HL-60 (cell line): ENCODE measurements around the gene DMRT1.

Source experiments
- DNase-seq, 2 experiments: peaks; one replicate each; pipeline ENCODE4 v3.0.0-alpha.2; 2010 to 2020; ENCODE audit warnings: low read depth in 1 of 2, low spot score in 1 of 2
- H3K27ac ChIP-seq: fragments of 250-450 bp; sonication (Bioruptor Pico); replicated peaks from 2 replicates; pipeline ENCODE4 v1.5.1; 2020; ENCODE audit warnings: mild to moderate bottlenecking, moderate library complexity
- H3K27me3 ChIP-seq: fragments of 250-450 bp; sonication (Bioruptor Pico); 2 replicates; pipeline ENCODE4 v1.5.1; 2021; ENCODE audit warnings: mild to moderate bottlenecking, moderate library complexity; ENCODE audit not compliant: insufficient read depth, poor library complexity, severe bottlenecking
- H3K4me3 ChIP-seq: replicated peaks from 2 replicates; pipeline ENCODE4 v1.5.1; 2011; ENCODE audit warnings: mild to moderate bottlenecking, control low read depth, low read length; ENCODE audit not compliant: insufficient read depth
- CTCF ChIP-seq: IDR thresholded peaks from one replicate; pipeline ENCODE4 v1.5.1; 2011; ENCODE audit warnings: low read length, control low read depth, inconsistent platforms; ENCODE audit not compliant: insufficient read depth
- GABPA ChIP-seq: IDR thresholded peaks from 2 replicates; pipeline ENCODE4 v1.6.1; 2012; ENCODE audit warnings: low read depth
- POLR2AphosphoS5 ChIP-seq: IDR thresholded peaks from 2 replicates; pipeline ENCODE4 v1.6.1; 2012; ENCODE audit warnings: low read depth
- REST ChIP-seq: IDR thresholded peaks from 2 replicates; pipeline ENCODE4 v1.6.1; 2012; ENCODE audit warnings: low read depth; ENCODE audit not compliant: insufficient replicate concordance
- SPI1 ChIP-seq: IDR thresholded peaks from 2 replicates; pipeline ENCODE4 v1.6.1; 2012; ENCODE audit warnings: low read depth, mild to moderate bottlenecking, borderline replicate concordance

Gene DMRT1

GRCh38 chr9:982394-983230 is 141.1 kb downstream of the DMRT1 start:
- no peak overlapping the region for H3K4me3 ChIP-seq
- H3K27me3 ChIP-seq: peaks cover 39% of the 10 kb centered on the region
- TF ChIP-seq CTCF (no peak), SPI1 (no peak), GABPA (no peak), POLR2AphosphoS5 (no peak), REST (no peak)
- no peak for DNase-seq
- H3K27ac ChIP-seq: no peak overlapping the region

- TF ChIP-seq REST (no peak), POLR2AphosphoS5 (no peak), SPI1 (no peak), GABPA (no peak)
- Histone ChIP-seq H3K27me3 (peaks cover 2% of the 10 kb centered on the region), H3K4me3 (no peak overlapping the region), H3K27ac (no peak overlapping the region)
- no peak for DNase-seq
These were observed 152.5 kb downstream of the DMRT1 start for GRCh38 chr9:994005-994404.

GRCh38 chr9:995192-995591 is 153.7 kb downstream of the DMRT1 start:
- no peak overlapping the region for H3K4me3 ChIP-seq

More at GRCh38 chr9:995192-995591, 153.7 kb downstream of the DMRT1 start:
- peaks cover 2% of the 10 kb centered on the region for H3K27me3 ChIP-seq
- TF ChIP-seq REST (no peak), CTCF (no peak), SPI1 (no peak), POLR2AphosphoS5 (no peak), GABPA (no peak)
- H3K27ac ChIP-seq: no peak overlapping the region
- no peak for DNase-seq
